Kidney epithelial cell (primary cell): ENCODE data around the gene ZNF773. TPM values are rescaled to one million over a fixed set of nuclear protein-coding genes. Genes with fewer than 3 reads are reported as not detected.
A peak's percentile ranks its signal among the peaks of the same experiment; 100 is the strongest.

Experiments used
- DNase-seq: peaks from one replicate; pipeline ENCODE4 v3.0.0-alpha.2; 2010; ENCODE audit warnings: low read depth
- H3K27me3 ChIP-seq: 2 replicates; pipeline ENCODE4 v1.6.0; 2011; ENCODE audit warnings: low read length; ENCODE audit not compliant: control insufficient read depth, insufficient read depth
- H3K36me3 ChIP-seq: 2 replicates; pipeline ENCODE4 v1.5.1; 2011; ENCODE audit warnings: low read length; ENCODE audit not compliant: control insufficient read depth, insufficient read depth
- H3K4me3 ChIP-seq: 2 replicates; pipeline ENCODE4 v1.5.1; 2011; ENCODE audit warnings: low read depth, mild to moderate bottlenecking, control low read depth, low read length
- total RNA-seq: library from RNA; depleted of rRNA; stranded (reverse); fragments of >200 nt; gene quantifications from 2 replicates; pipeline ENCODE4 v1.2.3, GENCODE V29; 2015
- TF ChIP-seq, protein P1 (sequence below): IDR thresholded peaks from 2 replicates; pipeline ENCODE4 v1.5.1; 2011; ENCODE audit warnings: mild to moderate bottlenecking, moderate library complexity, low read length, control low read depth, inconsistent platforms; ENCODE audit not compliant: insufficient read depth, poor library complexity, severe bottlenecking

The ZNF773 gene
- total RNA-seq, 1 donor from 2014 or later: 7.9 TPM

DNA sequence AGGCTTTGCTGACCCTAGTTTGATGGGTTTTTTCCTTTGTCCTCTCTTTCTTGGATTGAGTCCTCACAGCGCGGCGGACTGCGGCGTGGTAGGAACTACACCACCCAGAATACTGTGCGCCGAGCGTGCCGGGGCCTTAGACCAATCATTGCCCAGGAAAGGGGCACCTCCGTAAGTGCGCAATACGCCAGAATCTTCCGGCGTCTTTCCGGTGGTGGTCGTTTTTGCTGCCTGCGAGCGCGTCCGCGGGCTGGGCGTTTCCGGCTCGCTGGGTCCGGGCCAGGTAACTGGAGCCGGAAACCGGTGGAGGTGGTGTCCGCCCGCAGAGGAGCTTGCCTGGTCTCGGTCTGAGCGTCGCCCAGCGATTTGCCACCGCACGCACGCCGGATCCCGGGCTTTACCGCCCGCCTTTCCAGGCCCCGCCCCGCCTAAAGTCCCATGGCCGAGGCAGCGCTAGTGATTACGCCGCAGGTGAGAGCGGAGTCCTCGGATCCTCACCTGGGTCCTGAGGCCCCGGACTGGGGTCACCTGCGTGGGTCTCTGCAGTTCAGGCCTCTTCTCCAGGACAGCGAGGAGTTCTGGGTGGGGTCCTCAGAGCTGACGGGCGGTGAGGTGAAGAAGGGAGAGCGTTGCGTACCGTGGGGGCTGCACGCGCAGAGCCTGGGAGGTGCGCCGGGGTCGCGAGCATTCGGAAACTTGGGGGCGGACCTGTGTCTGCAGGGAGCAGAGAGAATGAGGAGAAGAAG is 27.6 kb downstream of the ZNF773 start, which contains the start of gene ZNF549:
ZNF549 (plus strand) TSS at position 221 of the 746 bp plus-strand sequence; CDS start at position 439, 218 bp downstream.
- TF ChIP-seq, protein P1, sequence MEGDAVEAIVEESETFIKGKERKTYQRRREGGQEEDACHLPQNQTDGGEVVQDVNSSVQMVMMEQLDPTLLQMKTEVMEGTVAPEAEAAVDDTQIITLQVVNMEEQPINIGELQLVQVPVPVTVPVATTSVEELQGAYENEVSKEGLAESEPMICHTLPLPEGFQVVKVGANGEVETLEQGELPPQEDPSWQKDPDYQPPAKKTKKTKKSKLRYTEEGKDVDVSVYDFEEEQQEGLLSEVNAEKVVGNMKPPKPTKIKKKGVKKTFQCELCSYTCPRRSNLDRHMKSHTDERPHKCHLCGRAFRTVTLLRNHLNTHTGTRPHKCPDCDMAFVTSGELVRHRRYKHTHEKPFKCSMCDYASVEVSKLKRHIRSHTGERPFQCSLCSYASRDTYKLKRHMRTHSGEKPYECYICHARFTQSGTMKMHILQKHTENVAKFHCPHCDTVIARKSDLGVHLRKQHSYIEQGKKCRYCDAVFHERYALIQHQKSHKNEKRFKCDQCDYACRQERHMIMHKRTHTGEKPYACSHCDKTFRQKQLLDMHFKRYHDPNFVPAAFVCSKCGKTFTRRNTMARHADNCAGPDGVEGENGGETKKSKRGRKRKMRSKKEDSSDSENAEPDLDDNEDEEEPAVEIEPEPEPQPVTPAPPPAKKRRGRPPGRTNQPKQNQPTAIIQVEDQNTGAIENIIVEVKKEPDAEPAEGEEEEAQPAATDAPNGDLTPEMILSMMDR: no peak
- Histone ChIP-seq H3K36me3 (no peaks in the 10 kb centered on the region), H3K27me3 (no peaks in the 10 kb centered on the region), H3K4me3 (peak within 1 kb of the TSS; percentile 94)
- DNase-seq: peak; percentile 79

DNA sequence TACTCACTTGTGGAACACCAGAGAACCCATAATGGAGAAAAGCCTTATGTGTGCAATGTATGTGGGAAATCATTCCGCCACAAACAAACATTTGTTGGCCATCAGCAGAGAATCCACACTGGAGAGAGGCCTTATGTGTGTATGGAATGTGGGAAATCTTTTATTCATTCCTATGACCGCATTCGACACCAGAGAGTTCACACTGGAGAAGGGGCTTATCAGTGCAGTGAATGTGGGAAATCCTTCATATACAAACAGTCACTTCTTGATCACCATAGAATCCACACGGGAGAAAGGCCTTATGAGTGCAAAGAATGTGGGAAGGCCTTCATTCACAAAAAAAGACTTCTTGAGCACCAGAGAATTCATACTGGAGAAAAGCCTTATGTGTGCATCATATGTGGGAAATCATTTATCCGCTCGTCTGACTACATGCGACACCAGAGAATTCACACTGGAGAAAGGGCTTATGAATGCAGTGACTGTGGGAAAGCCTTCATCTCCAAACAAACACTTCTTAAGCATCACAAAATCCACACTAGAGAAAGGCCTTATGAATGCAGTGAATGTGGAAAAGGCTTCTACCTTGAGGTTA is 38.3 kb downstream of the ZNF773 start:
- Histone ChIP-seq H3K36me3 (peaks cover 6% of the 10 kb centered on the region), H3K4me3 (no peak overlapping the region), H3K27me3 (no peaks in the 10 kb centered on the region)
- DNase-seq: no peak
- TF ChIP-seq, protein P1: no peak

DNA sequence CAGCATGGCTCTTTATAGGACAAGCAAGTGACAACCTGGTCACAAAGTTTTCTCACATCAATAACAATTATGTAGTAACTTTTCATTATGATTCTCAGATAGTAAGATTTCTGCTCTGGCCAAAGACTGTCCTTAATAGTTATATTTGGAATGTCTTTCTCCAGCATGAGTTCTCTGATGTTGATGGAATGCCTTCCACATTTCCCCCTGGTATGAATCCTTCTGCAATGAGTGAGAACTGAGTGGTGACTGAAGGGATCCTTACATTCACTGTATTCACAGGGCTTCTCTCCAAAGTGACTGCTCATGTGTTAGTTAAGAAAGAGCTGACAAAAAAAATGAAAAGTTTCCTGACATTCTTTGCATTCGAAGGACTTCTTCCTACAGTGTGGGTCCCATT is 46.8 kb downstream of the ZNF773 start:
- TF ChIP-seq, protein P1: no peak
- H3K36me3 ChIP-seq: peaks cover 6% of the 10 kb centered on the region
- H3K4me3 ChIP-seq: no peak overlapping the region
- no peaks in the 10 kb centered on the region for H3K27me3 ChIP-seq
- no peak for DNase-seq

DNA sequence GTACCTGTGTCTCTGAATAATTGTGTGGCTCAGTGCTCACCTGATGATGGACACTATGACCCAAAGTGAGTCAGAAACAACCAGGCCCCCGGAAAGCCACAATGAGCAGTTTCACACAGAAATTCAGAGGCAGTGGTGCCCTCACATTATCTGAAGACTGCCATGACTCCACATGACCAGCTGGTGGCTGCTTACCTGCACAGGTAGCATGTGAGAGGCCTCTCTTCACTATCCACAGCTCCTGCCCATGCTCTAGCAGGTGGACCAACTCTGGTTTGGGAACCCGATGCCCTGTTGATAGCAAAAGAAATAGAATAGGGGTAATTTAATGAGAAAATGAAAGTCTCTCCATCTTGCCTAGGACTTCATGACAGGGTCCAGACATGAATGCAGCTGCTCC is 52.7 kb downstream of the ZNF773 start:
- TF ChIP-seq, protein P1: no peak
- no peaks in the 10 kb centered on the region for H3K27me3 ChIP-seq
- no peak overlapping the region for H3K4me3 ChIP-seq
- no peak for DNase-seq
- peaks cover 8% of the 10 kb centered on the region for H3K36me3 ChIP-seq

DNA sequence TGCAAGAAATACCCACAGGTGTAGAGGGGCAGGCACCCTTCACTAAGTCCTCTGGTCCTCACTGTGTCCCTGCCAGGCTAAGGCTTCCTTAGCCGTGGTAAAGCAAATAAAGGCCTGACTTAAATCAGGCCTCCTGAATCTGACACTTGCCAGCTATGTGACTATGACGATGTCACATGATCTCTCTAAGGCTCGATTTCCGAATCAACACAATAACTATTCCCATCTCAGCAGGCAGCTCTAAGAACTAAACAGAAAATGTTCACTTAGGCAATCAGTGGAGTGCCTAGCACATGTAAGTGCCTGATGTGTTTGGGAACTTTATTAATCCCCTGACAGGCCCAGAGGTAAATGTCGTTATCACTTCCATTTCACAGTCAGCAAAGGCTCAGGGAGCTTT is 57.9 kb downstream of the ZNF773 start:
- TF ChIP-seq, protein P1: no peak
- no peak for DNase-seq
- Histone ChIP-seq H3K4me3 (no peak overlapping the region), H3K36me3 (peaks cover 6% of the 10 kb centered on the region), H3K27me3 (no peaks in the 10 kb centered on the region)

Other genes starting within 250 kb of the ZNF773 start
- gene ZNF460, start 219.5 kb upstream of the ZNF773 start, total RNA-seq: 122 and 134 TPM in 2 replicates
- gene ZNF543, start 179.5 kb upstream of the ZNF773 start, total RNA-seq: 9.8 and 12.4 TPM in 2 replicates
- 8.0 and 8.3 TPM in 2 replicates for gene ZNF304, start 148.7 kb upstream of the ZNF773 start, total RNA-seq
- gene TRAPPC2B, start 136.4 kb upstream of the ZNF773 start, total RNA-seq: 16.4 and 28.7 TPM in 2 replicates
- gene ZNF547, start 136.4 kb upstream of the ZNF773 start, total RNA-seq: 1.7 and 6.0 TPM in 2 replicates
- gene ZNF548, start 110.1 kb upstream of the ZNF773 start, total RNA-seq: 12.4 and 13.1 TPM in 2 replicates
- gene ZNF17, start 88.8 kb upstream of the ZNF773 start, total RNA-seq: 4.5 and 6.3 TPM in 2 replicates
- gene ZNF749, start 64.6 kb upstream of the ZNF773 start, total RNA-seq: 10.4 and 14.3 TPM in 2 replicates
- 0.41 and 0.54 TPM in 2 replicates for gene VN1R1, start 42.8 kb upstream of the ZNF773 start, total RNA-seq
- gene ZNF772, start 22.4 kb upstream of the ZNF773 start, total RNA-seq: 9.2 and 10.0 TPM in 2 replicates
- gene ZNF419, start 12.2 kb upstream of the ZNF773 start, total RNA-seq: 11.4 and 16.8 TPM in 2 replicates
- 4.8 and 5.1 TPM in 2 replicates for gene ZNF549, start 27.4 kb downstream of the ZNF773 start, total RNA-seq
- 5.1 and 6.8 TPM in 2 replicates for gene ZNF550, start 59.9 kb downstream of the ZNF773 start, total RNA-seq
- 5.5 and 6.0 TPM in 2 replicates for gene ZNF416, start 79.0 kb downstream of the ZNF773 start, total RNA-seq
- 6.8 and 9.3 TPM in 2 replicates for gene ZIK1, start 84.2 kb downstream of the ZNF773 start, total RNA-seq
- gene ZNF530, start 99.9 kb downstream of the ZNF773 start, total RNA-seq: 3.2 and 6.6 TPM in 2 replicates
- 34.8 and 40.6 TPM in 2 replicates for gene ZNF134, start 114.3 kb downstream of the ZNF773 start, total RNA-seq
- gene ZNF211, start 133.2 kb downstream of the ZNF773 start, total RNA-seq: 6.9 and 10.4 TPM in 2 replicates
- gene ZSCAN4, start 169.0 kb downstream of the ZNF773 start, total RNA-seq: not detected in 2 replicates
- 6.0 and 8.5 TPM in 2 replicates for gene ZNF551, start 182.0 kb downstream of the ZNF773 start, total RNA-seq
- 2.9 and 3.3 TPM in 2 replicates for gene ZNF154, start 209.3 kb downstream of the ZNF773 start, total RNA-seq
- 2.9 and 4.2 TPM in 2 replicates for gene ZNF671, start 227.7 kb downstream of the ZNF773 start, total RNA-seq
- 9.9 and 12.2 TPM in 2 replicates for gene ZNF776, start 246.9 kb downstream of the ZNF773 start, total RNA-seq